KMS-11 (cell line): ENCODE measurements around the gene PIGT.
A peak's percentile ranks its signal among the peaks of the same experiment; 100 is the strongest.

Experiments
- H2AFZ ChIP-seq: fragments of 200-600 bp; sonication (generic); 2 replicates; pipeline ENCODE4 v1.6.1; 2016; ENCODE audit warnings: antibody characterized with exemption, mixed run types, low read depth
- H3K27ac ChIP-seq: fragments of 200-600 bp; sonication (generic); 2 replicates; pipeline ENCODE4 v1.6.1; 2016; ENCODE audit warnings: mild to moderate bottlenecking, mixed run types
- H3K27me3 ChIP-seq: fragments of 200-600 bp; sonication (generic); 2 replicates; pipeline ENCODE4 v1.6.1; 2017; ENCODE audit warnings: mild to moderate bottlenecking, low read depth, mixed run types, moderate library complexity; ENCODE audit not compliant: insufficient read depth
- H3K36me3 ChIP-seq: fragments of 200-600 bp; sonication (generic); 2 replicates; pipeline ENCODE4 v1.6.1; 2017; ENCODE audit warnings: mild to moderate bottlenecking, mixed run types; ENCODE audit not compliant: insufficient read depth
- H3K4me1 ChIP-seq: fragments of 200-600 bp; sonication (generic); 2 replicates; pipeline ENCODE4 v1.6.1; 2016; ENCODE audit warnings: mild to moderate bottlenecking, low read depth, mixed run types; ENCODE audit not compliant: poor library complexity, severe bottlenecking
- H3K4me2 ChIP-seq: fragments of 200-600 bp; sonication (generic); 2 replicates; pipeline ENCODE4 v1.7.0; 2016; ENCODE audit warnings: mild to moderate bottlenecking, mixed run types
- H3K4me3 ChIP-seq: fragments of 200-600 bp; sonication (generic); IDR thresholded peaks from 2 replicates; pipeline ENCODE4 v1.6.1; 2017; ENCODE audit warnings: low read depth, low read length, mixed read lengths; ENCODE audit not compliant: insufficient read depth
- H3K79me2 ChIP-seq: fragments of 200-600 bp; sonication (generic); 2 replicates; pipeline ENCODE4 v1.6.1; 2016; ENCODE audit warnings: low read depth, mixed run types; ENCODE audit not compliant: insufficient read depth
- H3K9ac ChIP-seq: fragments of 200-600 bp; sonication (generic); 2 replicates; pipeline ENCODE4 v1.6.1; 2016; ENCODE audit warnings: mild to moderate bottlenecking, mixed run types
- H4K20me1 ChIP-seq: fragments of 200-600 bp; sonication (generic); 2 replicates; pipeline ENCODE4 v1.6.1; 2016; ENCODE audit warnings: mild to moderate bottlenecking, mixed run types; ENCODE audit not compliant: insufficient read depth
- TF ChIP-seq, protein P1 (sequence below): fragments of 200-600 bp; sonication (generic); conservative IDR thresholded peaks from 2 replicates; pipeline ENCODE4 v1.6.1; 2017; ENCODE audit warnings: low read depth, mild to moderate bottlenecking, antibody characterized with exemption, low read length, moderate library complexity, mixed read lengths

The PIGT gene

DNA sequence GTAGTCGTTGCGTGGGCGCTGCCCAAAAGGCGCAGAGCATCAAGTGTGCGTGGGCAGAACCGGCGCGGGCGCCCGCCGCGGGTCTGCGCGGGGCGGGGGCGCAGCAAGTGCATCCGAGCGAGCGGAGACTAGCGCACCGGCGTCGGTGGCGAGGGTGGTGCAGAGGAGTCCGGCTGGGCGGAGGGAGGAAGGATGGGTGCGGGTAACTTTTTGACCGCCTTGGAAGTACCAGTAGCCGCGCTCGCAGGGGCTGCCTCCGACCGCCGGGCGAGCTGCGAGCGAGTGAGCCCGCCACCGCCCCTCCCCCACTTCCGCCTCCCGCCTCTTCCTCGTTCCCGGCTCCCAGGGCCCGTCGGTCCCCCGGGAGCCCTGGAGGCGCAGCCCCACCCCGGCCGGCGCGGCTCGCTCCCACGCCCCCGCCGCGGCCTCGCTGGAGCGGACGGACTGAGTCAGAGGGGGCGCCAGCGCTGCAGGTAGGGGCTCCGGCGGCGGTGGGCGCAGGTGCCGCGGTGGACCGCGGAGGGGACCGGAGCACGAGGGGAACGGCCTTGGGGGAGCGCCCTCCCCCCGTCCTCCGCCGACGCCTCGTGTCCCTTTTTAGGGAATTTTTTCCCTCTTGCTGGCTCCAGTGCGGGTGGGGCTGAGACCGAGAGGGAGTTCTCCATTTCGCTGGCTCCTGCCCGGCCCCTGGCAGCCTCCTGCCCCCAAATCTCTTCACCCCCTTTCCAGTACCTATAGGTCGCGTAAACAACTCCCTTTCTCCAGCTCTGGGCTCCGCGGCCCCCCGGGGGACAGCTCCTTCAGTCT, 9.5 kb upstream of the PIGT start:
- H3K79me2 ChIP-seq = no peaks in the 10 kb centered on the region
- H2AFZ ChIP-seq = peak overlapping the region; percentile 16; the same call in 1 of the 2 replicates
- H4K20me1 ChIP-seq = no peaks in the 10 kb centered on the region
- H3K27ac ChIP-seq = no peak overlapping the region
- no peak overlapping the region for H3K9ac ChIP-seq
- TF ChIP-seq, protein P1, sequence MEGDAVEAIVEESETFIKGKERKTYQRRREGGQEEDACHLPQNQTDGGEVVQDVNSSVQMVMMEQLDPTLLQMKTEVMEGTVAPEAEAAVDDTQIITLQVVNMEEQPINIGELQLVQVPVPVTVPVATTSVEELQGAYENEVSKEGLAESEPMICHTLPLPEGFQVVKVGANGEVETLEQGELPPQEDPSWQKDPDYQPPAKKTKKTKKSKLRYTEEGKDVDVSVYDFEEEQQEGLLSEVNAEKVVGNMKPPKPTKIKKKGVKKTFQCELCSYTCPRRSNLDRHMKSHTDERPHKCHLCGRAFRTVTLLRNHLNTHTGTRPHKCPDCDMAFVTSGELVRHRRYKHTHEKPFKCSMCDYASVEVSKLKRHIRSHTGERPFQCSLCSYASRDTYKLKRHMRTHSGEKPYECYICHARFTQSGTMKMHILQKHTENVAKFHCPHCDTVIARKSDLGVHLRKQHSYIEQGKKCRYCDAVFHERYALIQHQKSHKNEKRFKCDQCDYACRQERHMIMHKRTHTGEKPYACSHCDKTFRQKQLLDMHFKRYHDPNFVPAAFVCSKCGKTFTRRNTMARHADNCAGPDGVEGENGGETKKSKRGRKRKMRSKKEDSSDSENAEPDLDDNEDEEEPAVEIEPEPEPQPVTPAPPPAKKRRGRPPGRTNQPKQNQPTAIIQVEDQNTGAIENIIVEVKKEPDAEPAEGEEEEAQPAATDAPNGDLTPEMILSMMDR = no peak
- no peak overlapping the region for H3K4me3 ChIP-seq
- no peaks in the 10 kb centered on the region; the same call in 1 of the 2 replicates for H3K27me3 ChIP-seq
- H3K36me3 ChIP-seq = no peaks in the 10 kb centered on the region
- H3K4me1 ChIP-seq = no peaks in the 10 kb centered on the region
- peak overlapping the region; percentile 8; the same call in 1 of the 2 replicates for H3K4me2 ChIP-seq

DNA sequence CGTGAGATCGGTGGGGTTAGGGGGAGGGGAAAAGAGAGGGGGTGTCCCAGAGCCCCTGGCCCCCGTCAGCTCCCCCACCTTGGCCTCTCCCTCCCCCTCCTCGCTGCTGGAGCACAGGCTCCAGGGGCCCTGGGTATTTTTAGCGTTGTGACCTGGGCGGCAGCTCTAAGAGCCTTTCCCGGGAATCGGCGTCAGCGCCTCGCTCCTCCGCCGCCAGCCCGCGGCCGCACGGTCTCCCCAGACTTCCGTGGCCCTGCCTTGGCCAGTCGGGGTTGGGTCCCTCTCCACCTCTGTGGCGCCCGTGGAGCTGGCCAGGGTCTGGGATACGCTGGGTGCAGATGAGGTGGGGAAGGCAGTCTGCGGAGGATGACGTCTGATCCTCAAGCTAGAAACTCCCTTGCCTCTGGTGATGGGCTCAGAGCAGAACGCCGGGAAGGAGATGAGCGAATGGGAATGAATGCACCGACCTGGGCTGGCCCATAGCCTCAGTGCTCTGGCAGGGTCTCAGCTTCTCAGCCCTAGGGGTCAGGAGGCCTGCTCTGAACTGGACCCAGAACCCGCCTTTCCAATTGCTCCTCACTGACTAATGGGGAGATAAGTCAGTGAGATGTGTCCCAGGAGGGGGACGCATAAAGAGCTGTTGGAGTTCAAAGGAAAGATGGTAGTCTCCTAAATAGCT, 8.7 kb upstream of the PIGT start:
- TF ChIP-seq, protein P1 = no peak
- Histone ChIP-seq H3K79me2 (no peaks in the 10 kb centered on the region), H3K27ac (no peak overlapping the region), H3K4me1 (no peaks in the 10 kb centered on the region), H3K4me2 (no peak overlapping the region), H3K27me3 (no peaks in the 10 kb centered on the region; the same call in 1 of the 2 replicates), H3K4me3 (no peak overlapping the region), H4K20me1 (no peaks in the 10 kb centered on the region), H3K36me3 (no peaks in the 10 kb centered on the region), H3K9ac (no peak overlapping the region), H2AFZ (no peak overlapping the region)

DNA sequence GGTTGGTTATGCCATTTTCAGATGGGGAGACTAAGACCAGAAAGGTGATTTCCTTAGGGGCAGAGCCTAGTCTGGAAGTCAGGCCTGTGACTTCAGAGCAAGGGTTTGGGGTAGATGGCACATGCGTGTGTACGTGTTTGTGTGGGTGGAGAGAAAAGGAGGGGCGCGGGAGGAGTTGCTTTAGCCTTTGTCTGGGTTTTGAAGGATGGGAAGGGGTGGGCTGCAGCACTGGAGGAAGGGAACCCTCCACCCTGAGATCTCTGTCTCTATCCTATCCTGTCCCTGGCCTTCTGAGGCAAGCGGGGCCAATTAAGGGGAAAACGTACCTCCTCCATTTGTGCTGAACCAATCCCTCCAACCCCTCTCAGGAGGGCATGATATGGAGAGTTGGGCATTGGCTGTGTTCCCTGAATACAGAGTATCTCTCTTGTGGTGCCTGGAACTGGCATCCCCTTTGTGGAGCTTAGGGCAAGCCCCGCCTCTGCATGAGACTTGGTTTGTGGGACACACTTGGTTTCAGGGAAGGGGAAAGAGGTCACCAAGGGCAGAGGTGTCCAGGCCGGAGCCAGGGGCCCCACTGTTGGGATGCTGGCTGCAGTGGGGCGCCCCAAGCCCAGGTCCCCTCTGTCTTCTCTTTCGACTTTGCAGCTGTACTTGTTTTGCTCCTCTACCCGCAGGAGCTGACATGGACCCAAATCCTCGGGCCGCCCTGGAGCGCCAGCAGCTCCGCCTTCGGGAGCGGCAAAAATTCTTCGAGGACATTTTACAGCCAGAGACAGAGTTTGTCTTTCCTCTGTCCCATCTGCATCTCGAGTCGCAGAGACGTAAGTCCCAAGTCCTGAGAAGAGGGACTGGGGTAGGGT, 7.9 kb upstream of the PIGT start, which contains the start of gene DBNDD2:
DBNDD2 (plus strand) TSS at position 507 of the 863 bp plus-strand sequence; CDS start at position 686, 179 bp downstream.
- Histone ChIP-seq H3K4me3 (no peak within 1 kb of the TSS), H2AFZ (no peak within 1 kb of the TSS), H3K27ac (no peak within 1 kb of the TSS)

More for the DNA sequence above, 7.9 kb upstream of the PIGT start, which contains the start of gene DBNDD2:
- no peaks in the 10 kb centered on the region for H4K20me1 ChIP-seq
- H3K27me3 ChIP-seq = no peaks in the 10 kb centered on the region; the same call in 1 of the 2 replicates
- no peaks in the 10 kb centered on the region for H3K79me2 ChIP-seq
- no peak within 1 kb of the TSS for H3K9ac ChIP-seq
- no peak within 1 kb of the TSS for H3K4me2 ChIP-seq
- TF ChIP-seq, protein P1 = no peak
- no peaks in the 10 kb centered on the region for H3K4me1 ChIP-seq
- H3K36me3 ChIP-seq = no peaks in the 10 kb centered on the region
